Thyroid gland (tissue), 4 donors: ENCODE data around the gene S100A3.

Experiments used
- POLR2A ChIP-seq, 2 donors: fragments of 450-650 bp; IDR thresholded peaks; one replicate each; pipeline ENCODE4 v1.6.1; 2017; ENCODE audit warnings: antibody characterized with exemption in 2 of 2, mild to moderate bottlenecking in 2 of 2, moderate library complexity in 1 of 2
- TF ChIP-seq, protein P1 (sequence below), 6 experiments: fragments of 200-600 bp in 3 of 6; fragments of 450-650 bp in 3 of 6; sonication (generic) in 3 of 6; IDR thresholded peaks; one replicate each; pipeline ENCODE4 v1.5.1; 2016 to 2019; ENCODE audit warnings: antibody characterized with exemption in 6 of 6, mild to moderate bottlenecking in 2 of 6, inconsistent platforms in 1 of 6, moderate library complexity in 1 of 6

DNA sequence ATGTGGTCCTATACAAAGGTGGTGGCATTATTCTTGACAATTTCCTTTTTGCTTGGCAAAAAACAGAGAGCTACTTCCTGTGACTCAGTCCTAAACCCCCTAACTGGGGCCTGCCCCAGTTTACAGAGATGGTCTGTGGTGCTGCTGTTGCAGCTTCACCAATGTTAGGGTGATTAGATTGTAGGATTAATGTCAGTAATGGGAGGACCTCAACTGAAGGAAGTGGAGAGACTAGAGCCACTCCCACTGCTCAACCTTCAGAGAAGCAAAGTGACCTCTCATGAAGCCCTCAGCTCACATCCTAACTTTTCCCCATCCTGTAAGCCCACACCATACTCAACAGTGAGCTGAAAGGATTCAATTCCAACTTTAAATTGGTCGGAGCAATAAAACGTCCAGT, 16.9 kb downstream of the S100A3 start:
- TF ChIP-seq, protein P1, sequence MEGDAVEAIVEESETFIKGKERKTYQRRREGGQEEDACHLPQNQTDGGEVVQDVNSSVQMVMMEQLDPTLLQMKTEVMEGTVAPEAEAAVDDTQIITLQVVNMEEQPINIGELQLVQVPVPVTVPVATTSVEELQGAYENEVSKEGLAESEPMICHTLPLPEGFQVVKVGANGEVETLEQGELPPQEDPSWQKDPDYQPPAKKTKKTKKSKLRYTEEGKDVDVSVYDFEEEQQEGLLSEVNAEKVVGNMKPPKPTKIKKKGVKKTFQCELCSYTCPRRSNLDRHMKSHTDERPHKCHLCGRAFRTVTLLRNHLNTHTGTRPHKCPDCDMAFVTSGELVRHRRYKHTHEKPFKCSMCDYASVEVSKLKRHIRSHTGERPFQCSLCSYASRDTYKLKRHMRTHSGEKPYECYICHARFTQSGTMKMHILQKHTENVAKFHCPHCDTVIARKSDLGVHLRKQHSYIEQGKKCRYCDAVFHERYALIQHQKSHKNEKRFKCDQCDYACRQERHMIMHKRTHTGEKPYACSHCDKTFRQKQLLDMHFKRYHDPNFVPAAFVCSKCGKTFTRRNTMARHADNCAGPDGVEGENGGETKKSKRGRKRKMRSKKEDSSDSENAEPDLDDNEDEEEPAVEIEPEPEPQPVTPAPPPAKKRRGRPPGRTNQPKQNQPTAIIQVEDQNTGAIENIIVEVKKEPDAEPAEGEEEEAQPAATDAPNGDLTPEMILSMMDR (IDR thresholded peaks at IDR 0.05) = no peak
- TF ChIP-seq POLR2A (IDR thresholded peaks at IDR 0.05) = no peak
